Fibroblast of the aortic adventitia (primary cell): Measurements from ENCODE around the gene S100A9. TPM values are rescaled to one million over a fixed set of nuclear protein-coding genes. Genes with fewer than 3 reads are reported as not detected.
"Not testable (repeated sequence)": the region's sequence is repeated elsewhere in the genome, so short reads cannot be mapped to it uniquely, and the experiment has no call there.

Experiments
- DNase-seq: peaks from one replicate; pipeline ENCODE4 v3.0.0-alpha.2; 2010; ENCODE audit warnings: low read depth
- H3K4me3 ChIP-seq: 2 replicates; pipeline ENCODE4 v1.5.1; 2011; ENCODE audit warnings: low read depth, mild to moderate bottlenecking, control low read depth, low read length, moderate library complexity
- CTCF ChIP-seq: IDR thresholded peaks from 2 replicates; pipeline ENCODE4 v1.5.1; 2011; ENCODE audit warnings: mild to moderate bottlenecking, low read length, control low read depth, inconsistent platforms; ENCODE audit not compliant: insufficient read depth
- total RNA-seq: library from RNA; depleted of rRNA; stranded (reverse); fragments of >200 nt; gene quantifications from 2 replicates; pipeline ENCODE4 v1.2.3, GENCODE V29; 2012; ENCODE audit warnings: low replicate concordance

Gene S100A9
- total RNA-seq, 1 donor = not detected

- no peak for TF ChIP-seq CTCF
Measured at GRCh38 chr1:153345187-153346076, 12.2 kb upstream of the S100A9 start.

GRCh38 chr1:153346077-153346723 is 11.5 kb upstream of the S100A9 start:
- no peak overlapping the region for H3K4me3 ChIP-seq
- no peak for TF ChIP-seq CTCF
- DNase-seq = no peak

More at GRCh38 chr1:153345187-153346076, 12.2 kb upstream of the S100A9 start:
- no peak overlapping the region for H3K4me3 ChIP-seq
- no peak for DNase-seq

- not testable (repeated sequence) for DNase-seq, H3K4me3 ChIP-seq
Measured at GRCh38 chr1:153347049-153347448, 10.6 kb upstream of the S100A9 start.

- H3K4me3 ChIP-seq = no peak overlapping the region
- TF ChIP-seq CTCF = no peak
- no peak for DNase-seq
Measured at GRCh38 chr1:153347856-153348255, 9.8 kb upstream of the S100A9 start.

- DNase-seq = no peak
- H3K4me3 ChIP-seq = no peak within 1 kb of the TSS
- TF ChIP-seq CTCF = no peak
Measured at GRCh38 chr1:153348511-153349362, 8.9 kb upstream of the S100A9 start, which contains the start of gene PGLYRP4. Gene PGLYRP4, minus strand, starts transcription at chr1:153348841. Its CDS starts 909 bp downstream, at chr1:153347932.

- no peak for DNase-seq
- no peak for TF ChIP-seq CTCF
- H3K4me3 ChIP-seq = no peak overlapping the region
Measured at GRCh38 chr1:153349363-153350320, 8.0 kb upstream of the S100A9 start.
